HG03378 (cell line): Measurements from ENCODE around the gene RRBP1.

Experiments
- ATAC-seq: cut with Tn5 transposase; IDR thresholded peaks from one replicate; pipeline ENCODE4 v1.9.1; 2021; ENCODE audit warnings: mild to moderate bottlenecking, moderate library complexity; ENCODE audit not compliant: unreplicated experiment

The RRBP1 gene

GRCh38 chr20:17613328-17614175 lies 68.5 kb downstream of the RRBP1 start:
- ATAC-seq: no peak

DNA sequence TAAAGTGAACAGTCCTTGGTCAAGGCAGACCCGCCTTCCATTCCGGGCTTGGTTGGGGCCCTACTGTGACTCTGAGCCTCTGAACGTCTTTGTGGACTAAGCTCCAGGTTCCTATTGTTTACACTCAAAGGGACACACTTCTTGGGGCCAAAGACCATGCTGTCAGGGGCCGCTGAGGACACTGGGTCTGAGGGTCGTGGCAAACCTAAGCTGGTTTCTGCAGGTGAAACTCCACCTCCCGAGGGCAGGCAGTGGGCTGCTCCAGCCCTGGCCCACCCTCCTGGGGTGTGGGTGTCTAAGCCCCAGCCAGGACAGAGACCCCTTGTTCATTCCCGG lies 69.1 kb downstream of the RRBP1 start:
- no peak for ATAC-seq

DNA sequence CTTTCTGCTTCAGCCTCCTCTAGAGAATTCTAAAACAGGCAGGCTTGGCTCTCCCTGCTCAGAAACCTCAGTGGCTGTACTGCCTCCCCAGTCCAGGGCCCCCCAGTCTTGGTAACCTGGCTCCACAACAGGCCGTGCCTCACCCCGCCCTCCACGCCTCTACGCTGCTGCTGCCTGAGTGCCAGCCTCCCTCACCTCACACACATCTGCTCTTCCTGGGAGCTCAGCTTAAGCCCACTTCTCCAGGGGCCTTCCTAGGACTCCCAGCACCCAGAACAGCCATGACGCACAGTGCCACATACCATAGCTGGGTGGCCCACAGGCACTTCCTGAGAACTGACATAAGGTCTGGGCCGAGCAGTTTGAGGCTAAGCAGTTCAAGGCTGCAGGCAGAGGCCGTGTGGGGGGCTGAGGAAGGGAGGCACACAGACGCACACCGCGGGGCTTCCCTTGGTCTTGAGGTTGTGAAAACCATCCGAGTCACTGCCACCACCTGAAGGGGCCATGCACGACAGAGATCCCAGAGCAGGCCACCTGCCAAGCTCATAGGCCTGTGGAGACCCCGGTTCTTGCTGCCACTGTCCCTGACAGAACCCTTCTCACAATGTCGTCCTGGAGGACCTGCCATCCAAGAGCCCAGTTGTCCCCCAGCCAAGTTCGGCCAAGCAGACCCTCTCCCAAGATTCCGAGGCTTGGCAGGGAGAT lies 69.6 kb downstream of the RRBP1 start:
- ATAC-seq: no peak

- ATAC-seq: no peak
These were observed 70.3 kb downstream of the RRBP1 start for GRCh38 chr20:17611540-17612286.

DNA sequence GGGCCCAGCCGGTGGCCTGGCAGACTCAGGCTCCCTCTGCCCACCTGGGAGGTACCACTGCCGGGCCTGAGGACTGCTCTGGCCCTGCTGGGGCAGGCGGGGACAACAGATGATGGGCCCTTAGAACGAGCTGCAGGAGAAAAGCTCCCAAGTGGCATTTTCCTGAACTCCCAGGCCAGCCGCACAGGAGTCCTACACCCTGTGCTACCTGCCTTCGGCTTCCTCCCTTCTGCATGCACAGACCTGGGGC lies 70.8 kb downstream of the RRBP1 start:
- no peak for ATAC-seq

DNA sequence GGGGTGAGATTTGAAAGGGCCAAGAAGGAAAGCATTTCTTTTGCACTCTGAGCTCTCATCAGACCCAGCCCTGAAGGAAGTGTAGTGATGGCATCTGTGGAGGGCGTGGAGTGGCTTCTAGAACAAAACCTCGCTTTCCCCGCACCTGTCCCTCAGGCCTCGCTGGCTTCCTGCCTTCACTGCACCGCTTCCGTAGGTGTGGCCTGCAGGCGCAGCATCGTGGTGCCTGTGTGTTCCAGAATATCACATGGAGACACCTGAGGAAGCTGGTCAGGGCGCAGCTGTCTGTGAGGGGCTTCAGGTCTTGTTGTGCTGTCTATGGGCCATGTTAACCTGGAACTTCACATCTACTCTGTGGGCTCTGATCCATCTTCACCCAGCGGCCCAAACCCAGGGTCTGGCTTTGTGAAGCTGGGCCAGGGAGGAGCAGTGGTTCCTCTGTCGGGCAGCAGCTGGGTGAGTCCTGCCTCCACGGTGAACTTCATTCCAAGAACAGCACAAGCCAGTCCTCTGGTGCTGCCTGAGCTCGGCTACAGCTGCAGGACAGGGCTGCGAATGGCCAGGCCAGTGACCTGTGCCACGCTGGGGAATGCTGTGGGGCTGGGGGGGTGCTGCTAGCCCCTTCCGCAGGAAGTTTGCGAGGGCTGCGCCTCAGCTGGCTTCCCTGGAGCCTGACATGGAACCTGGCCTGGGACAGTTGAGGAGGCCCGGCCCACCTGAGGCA lies 71.3 kb downstream of the RRBP1 start:
- no peak for ATAC-seq

DNA sequence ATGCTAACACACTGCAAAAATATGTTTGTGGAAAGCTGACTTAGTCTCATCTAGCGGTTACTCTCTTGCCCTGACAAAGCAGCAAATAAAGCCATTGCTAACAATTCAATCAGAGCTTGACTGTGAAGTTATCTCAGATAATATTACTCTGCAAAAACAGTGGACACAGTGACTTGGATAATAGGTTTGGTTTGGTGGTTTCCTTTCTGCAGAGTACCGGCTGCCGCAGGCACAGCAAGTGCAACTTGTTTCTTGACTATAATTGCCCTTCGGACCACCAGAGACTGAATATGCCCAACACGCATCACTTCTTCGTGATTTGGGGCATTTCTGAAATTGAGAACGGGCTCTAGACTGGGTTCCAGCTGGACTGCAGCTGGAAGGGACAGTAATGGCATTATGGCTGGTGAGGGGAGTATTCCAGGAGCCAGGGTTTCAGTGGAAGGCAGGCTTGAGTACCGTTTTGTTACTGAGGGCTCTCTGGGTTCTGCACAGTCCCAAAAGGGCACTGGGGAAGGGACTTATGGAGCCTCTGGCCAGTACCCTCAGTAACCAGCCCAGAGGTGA lies 72.1 kb downstream of the RRBP1 start:
- no peak for ATAC-seq

DNA sequence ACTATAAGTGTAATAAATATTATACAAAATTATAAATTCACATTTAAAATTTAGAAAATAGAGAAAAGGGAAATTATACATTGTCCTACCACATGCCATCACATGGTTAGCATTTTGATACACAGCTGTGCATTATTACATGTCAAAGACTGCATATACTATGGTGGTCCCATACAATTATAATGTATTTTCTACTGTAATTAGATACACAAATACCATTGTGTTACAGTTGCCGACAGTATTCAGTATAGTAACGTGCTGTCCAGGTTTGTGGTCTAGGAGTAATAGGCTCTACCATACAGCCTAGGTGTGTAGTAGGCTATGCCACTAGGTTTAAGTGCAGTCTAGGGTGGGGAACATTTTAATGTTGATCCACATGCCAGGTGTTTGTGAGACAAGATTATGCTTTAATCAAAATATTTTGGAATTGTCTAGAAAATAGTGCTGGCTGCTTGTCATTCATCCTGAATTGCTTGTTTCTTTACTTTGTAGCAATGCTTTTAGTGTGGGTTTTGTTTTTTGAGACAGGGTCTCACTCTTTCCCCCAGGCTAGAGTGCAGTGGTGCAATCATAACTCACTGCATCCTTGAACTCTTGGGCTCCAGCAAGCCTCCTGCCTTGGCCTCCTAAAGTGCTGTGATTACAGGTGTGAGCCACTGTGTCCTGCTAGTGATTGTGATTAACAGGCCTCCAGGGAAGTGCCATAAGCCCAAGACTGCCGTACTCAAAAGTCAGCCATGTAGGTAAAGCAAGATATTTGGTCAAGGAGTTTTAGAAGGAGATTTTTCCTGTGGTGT lies 73.1 kb downstream of the RRBP1 start:
- no peak for ATAC-seq

DNA sequence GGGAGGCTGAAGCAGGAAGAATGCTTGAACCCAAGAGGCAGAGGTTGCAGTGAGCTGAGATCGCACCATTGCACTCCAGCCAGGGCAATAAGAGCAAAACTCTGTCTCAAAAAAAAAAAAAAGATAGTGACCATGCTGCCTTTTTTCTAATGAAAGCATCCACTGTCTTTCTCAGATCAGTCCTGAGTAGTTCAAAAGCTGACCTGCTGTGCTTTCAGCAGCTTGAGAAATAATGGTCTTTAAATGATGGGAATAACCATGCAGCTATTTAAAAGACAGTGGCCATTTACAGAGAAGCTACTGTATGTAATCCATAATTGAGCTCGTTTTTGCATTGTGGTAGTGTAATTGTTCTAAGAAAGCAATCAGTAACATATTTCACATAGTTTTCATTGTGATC lies 76.0 kb downstream of the RRBP1 start:
- no peak for ATAC-seq

DNA sequence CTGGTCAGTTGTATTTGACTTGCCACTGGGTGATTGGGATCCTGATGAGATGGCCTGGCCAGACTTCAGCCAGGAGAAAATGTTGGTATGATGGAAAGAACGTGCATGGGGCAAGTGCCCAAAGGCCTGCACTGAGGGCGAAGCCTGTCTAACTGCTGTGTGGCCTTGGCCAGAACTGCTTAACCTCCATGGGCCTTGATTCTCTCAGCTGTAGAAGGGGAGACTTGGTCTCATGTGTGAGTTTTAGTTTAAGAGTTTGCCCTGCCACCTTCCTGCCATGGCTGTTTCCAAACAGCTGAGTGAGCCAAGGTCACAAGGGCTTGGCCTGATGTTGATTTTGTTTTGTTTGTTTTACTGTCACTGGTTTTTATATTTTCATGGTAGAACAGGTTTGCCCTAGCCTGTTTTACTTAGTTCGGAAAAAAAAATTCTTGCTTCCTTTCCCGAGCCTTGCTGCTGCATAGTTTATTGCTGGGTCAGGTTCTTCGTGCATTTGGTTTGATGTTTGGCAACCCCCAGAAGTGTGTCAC lies 76.8 kb downstream of the RRBP1 start:
- ATAC-seq: no peak

DNA sequence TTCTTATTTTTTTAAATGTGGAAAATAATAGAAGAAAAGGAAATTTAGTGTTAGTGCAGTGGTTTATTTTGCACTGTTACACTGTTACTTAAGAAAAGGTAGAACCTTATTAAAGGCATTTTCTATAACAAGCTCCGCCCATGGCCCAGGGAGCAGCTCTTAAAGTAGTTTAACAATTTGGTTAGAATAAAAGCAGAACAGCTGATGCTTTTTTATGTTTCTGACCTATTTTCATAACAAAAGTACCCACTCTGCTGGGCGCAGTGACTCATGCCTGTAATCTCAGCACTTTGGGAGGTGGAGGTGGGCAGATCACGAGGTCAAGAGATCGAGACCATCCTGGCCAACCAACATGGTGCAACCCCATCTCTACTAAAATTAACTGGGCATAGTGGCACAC lies 79.5 kb downstream of the RRBP1 start:
- ATAC-seq: no peak

GRCh38 chr20:17601957-17602356 lies 80.1 kb downstream of the RRBP1 start:
- no peak for ATAC-seq

DNA sequence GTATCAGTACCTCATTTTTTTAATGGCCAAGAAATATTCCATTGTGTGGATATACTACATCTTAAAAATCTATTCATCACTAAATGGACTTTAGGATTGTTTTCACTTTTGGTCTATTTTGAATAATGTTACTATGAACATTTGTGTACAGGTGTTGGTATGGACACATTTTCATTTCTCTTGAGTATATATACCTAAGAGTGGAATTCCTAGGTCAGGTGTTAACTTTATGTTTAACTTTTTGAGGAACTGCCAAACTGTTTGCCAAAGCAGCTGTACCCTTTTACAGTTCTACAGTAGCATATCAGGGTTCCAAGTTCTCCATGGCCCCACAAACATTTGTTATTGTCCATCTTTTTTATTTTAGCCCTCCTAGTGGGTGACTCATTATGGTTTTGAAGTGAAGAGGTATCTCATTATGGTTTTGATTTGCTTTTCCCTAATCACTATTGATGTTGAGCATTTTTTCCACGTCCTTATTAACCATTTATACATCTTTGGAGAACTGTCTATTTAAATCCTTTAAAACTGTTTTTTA lies 84.0 kb downstream of the RRBP1 start:
- ATAC-seq: no peak

DNA sequence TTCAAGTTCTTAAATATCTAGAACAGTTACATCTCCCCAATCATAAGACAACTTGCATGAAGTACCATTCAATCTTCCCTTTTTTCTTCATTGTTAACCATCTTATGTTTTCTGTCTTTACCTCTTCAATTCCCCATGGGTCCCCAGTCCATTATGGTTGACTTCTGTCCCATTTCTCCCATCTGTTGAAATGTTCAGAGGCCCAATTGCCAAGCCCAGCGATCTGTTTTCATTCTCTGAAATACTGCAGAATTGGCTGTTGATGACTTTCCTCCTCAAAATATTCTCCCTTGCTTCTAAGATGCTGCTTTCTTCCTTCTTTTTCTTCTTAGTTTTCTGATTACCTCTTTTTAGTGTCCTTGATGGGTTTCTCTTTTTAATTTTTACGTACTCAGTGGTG lies 86.2 kb downstream of the RRBP1 start:
- no peak for ATAC-seq

- ATAC-seq: no peak
These were observed 87.6 kb downstream of the RRBP1 start for GRCh38 chr20:17594443-17594842.

DNA sequence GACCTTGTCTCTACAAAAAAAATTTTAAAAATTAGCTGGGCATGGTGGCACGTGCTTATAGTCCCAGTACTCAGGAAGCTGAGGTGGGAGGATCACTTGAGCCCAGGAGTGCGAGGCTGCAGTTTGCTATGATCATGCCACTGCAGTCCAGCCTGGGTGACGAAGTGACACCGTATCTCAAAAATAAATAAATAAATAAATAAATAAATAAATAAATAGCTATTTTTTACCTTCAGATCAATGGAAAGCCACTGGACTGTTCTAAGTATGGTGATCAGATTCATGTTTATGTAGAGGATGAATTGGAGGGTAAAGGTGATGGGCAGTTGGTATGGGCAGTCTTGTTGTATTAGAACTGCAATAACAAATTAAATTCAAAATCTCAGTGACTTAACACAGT lies 88.1 kb downstream of the RRBP1 start:
- no peak for ATAC-seq

- ATAC-seq: no peak
These were observed 91.8 kb downstream of the RRBP1 start for GRCh38 chr20:17590245-17590644.

DNA sequence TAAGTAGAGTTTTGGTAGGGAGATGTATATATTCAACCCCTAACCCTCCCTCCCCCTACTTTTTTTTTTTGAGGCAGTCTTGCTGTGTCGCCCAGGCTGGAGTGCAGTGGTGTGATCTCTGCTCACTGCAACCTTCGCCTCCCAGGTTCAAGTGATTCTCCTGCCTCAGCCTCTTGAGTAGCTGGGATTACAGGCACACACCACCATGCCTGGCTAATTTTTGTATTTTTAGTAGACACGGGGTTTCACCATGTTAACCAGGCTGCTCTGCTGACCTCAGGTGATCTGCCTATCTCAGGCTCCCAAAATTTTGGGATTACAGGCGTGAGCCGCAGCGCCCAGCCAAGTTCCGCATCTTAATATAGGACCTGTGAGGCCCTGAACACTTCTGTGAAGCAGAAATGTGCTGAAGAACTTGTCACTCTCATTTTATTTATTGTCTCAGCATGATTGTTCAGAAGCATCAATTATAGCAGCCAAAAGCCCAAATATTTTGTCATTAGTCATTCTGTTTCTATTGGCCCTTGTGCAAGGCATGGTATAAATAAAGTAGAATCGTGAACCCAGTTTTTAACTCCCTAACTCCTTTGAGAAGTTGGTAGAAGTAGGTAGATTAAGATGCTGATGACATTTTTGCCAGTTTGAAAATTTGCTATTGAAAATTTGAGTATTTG lies 92.7 kb downstream of the RRBP1 start:
- no peak for ATAC-seq

GRCh38 chr20:17587824-17588223 lies 94.2 kb downstream of the RRBP1 start:
- ATAC-seq: no peak
